NCI-H2107 treated with DMSO at 0.1 percent for 48 hours (cell line): ENCODE measurements around the gene UBE2L6.

Experiments used
- DNase-seq: peaks from one replicate; lab custom pipeline; 2025; ENCODE audit not compliant: unreplicated experiment; lab: John Stamatoyannopoulos, UW

UBE2L6 gene

DNA sequence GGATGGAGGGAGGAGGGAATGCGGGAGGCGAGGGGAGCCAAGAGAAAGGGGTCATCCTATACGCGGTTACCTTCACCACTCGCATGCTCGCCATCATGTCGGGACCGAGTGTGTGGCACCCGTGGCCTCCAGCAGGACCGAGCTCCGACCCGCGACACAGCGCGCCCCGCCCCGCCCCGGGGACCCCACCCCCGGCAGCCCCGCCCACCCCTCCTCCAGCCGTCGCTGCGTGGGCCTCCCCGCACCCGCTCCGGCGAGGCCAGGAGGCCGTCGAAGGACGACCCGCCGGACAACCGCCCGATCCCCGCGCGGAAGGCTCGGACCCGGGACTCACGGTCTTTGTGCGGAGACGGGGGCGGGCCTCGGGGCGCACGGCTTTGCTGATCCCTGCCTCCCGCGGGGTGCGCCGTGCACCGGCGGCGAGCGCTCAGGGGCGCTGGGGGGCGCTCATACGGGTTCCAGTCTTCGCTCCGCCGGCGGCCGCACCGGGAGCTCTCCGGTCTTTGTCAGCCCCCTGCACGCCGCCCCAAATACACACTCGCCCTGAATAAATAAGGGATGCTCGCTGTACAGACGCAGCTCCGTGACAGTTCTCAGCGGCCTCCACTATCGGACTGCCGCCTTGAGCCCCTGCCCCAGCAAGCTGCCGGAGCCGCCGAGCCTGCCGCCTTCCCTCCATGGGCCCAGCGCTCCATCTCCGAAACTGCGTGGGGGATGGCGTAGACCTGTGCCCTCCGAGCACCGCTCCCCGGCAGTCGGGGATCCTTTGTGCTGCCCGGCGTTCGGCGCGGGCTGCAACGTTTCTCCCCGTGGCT is at the start of gene UBE2L6:
UBE2L6 (minus strand) TSS at position 158 of the 815 bp plus-strand sequence; CDS start at position 97, 61 bp downstream.
- DNase-seq: peak; percentile 62

DNA sequence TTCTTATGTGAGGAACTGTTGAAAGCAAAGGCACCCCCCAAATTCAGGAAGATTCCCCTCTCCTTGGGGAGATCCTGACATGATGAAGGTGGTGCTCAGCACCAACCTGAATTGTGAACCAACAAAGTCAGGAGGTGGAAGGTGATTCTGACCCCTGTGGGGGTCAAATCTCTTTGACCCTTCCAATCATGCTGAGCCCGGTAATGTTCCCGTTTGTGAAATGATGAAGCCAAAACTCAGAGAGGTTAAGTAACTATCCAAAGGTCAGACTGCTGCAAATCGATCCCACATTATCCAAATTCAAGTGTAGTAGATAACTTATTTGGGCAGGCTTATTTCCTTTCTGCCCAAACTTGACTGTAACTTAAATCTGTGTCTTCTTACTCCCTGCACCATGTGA is 49.1 kb upstream of the UBE2L6 start:
- DNase-seq: no peak

DNA sequence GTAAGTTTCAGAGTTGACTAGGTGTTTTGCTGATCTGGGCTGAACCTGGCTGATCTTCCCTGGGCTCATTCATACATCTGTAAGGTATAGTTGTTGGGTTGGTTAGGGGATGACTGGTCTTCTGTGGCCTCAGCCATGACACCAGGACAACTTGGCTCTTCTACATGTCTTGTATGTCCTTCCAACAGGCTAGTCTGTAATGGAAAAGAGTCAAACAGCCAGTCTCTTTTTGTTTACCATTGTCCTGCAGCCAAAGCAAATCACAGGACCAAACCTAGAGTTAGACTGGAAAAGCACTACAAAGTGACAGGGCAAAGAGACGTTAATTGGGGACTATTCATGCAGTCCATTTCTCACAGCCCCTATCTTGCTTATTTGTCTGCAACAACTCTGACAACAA is 47.8 kb upstream of the UBE2L6 start:
- DNase-seq: no peak

DNA sequence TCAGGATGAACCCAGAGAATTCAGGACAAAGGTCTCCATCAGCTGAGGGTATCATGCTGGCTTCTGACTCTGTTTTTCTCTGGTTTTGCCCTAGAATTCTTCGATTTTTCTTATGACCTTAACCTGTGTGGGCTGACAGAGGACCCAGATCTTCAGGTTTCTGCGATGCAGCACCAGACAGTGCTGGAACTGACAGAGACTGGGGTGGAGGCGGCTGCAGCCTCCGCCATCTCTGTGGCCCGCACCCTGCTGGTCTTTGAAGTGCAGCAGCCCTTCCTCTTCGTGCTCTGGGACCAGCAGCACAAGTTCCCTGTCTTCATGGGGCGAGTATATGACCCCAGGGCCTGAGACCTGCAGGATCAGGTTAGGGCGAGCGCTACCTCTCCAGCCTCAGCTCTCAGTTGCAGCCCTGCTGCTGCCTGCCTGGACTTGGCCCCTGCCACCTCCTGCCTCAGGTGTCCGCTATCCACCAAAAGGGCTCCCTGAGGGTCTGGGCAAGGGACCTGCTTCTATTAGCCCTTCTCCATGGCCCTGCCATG is 46.8 kb upstream of the UBE2L6 start:
- DNase-seq: no peak

DNA sequence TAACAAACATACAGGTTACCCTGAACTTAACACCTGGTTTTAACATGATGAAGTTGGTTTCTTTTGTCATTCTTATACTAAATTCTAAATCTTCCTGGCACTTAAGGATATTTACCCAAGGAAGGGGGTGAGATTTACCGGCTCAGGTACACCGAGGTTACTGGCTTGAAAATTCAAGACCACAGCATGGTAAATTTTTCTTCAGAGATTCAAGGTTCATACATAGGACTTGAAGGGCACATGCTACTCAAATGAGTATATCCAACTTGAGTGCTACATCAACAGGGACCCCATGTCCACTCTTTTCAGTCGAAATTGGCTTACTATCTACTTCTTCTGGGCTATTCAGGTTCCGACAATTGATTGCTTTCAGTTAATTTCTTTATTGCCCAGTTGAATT is 42.7 kb upstream of the UBE2L6 start:
- no peak for DNase-seq

DNA sequence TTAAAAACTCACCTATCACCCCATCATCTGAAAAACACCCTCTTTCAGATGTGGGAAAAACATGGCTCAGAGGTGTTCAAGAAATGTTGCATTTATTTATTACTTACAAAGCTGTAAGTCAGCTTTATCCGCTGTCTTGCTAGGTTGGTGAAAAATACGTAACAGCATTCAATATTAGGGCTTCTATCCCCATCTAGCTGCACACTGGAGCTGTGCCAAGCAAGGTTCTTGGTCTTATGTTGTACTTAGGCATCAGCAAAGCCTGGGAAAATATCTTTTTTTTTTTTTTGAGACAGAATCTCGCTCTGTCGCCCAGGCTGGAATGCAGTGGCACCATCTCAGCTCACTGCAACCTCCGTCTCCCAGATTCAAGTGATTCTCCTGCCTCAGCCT is 37.6 kb upstream of the UBE2L6 start:
- DNase-seq: no peak

DNA sequence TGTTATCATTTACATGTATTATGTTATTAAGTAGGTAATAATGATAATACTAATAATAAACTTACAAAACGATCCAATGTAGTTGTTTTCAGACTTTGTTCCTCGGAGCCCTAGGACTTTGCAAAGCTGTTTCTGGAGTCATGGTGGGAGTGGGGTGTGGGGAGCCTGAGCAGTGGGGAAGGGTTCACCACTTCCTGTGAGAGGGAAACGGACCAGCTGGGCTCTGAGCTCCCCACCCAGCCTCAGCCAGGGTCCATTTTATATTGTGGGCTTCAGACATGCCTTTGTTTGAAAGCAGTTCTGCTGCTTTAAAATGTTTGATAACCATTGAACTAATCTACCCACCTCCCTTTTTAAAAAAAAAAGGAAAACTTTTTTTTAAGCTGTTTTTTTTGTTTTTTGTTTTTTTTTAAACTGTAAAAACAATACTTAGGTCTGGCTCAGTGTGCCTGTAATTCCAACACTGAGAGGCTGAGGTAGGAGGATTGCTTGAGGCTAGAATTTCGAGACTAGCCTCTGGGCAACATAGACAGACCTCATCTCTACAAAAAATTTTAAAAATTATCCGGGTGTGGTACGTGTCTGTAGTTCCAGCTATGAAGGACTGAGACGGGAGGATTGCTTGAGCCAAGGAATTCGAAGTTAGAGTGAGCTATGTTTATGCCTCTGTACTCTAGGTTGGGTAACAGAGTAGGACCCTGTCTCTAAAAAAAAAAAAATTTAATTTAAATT is 37.0 kb upstream of the UBE2L6 start:
- no peak for DNase-seq

DNA sequence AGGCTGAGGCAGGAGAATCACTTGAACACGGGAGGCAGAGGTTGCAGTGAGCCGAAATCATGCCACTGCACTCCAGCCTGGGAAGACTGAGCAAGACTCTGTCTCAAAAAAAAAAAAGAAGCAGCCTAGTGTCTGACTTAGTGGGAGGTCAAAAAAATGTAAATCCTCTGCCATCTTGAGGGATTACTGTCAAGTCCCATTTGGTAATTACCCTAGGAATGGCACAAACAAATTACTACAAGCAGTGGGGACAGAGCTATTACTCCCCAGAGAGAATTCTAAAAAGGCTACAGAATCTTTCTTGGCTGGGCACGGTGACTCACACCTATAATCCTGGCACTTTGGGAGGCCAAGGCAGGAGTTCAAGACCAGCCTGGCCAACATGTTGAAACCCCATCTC is 33.8 kb upstream of the UBE2L6 start:
- DNase-seq: no peak

DNA sequence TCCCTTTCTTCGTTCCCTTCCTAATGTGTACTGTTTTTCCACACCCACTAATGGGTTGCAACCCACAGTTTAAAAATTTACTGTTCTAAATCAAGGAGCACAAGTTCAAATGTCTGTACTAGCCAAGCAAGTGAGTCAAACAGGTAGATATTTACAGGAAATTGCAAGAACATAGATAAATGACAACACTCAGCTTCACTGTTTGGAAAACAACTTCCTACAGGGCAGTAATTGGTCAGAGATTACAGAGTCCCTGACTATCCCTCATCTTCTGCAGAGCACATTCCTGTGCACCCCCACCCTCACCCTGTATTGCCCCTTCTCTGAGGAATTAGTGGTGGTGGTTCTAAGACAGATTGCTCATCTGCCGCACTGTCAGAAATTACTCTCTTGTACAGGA is 31.9 kb upstream of the UBE2L6 start:
- DNase-seq: no peak

DNA sequence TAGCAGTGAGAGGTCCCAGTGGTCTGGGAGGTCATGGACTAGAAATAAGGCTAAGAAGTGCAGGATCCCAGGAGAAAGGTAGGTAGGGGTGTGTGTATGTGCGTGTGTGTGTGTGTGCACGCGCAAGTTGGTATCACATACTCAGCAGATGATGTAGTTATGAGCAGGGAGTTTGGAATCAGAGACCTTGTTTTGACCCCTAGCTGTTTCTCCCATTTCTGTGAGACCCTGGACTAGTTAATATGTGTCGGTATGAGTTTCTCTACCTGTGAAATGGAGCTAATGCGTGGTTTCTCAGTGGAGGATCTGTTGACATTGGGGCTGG is 31.3 kb upstream of the UBE2L6 start:
- no peak for DNase-seq

DNA sequence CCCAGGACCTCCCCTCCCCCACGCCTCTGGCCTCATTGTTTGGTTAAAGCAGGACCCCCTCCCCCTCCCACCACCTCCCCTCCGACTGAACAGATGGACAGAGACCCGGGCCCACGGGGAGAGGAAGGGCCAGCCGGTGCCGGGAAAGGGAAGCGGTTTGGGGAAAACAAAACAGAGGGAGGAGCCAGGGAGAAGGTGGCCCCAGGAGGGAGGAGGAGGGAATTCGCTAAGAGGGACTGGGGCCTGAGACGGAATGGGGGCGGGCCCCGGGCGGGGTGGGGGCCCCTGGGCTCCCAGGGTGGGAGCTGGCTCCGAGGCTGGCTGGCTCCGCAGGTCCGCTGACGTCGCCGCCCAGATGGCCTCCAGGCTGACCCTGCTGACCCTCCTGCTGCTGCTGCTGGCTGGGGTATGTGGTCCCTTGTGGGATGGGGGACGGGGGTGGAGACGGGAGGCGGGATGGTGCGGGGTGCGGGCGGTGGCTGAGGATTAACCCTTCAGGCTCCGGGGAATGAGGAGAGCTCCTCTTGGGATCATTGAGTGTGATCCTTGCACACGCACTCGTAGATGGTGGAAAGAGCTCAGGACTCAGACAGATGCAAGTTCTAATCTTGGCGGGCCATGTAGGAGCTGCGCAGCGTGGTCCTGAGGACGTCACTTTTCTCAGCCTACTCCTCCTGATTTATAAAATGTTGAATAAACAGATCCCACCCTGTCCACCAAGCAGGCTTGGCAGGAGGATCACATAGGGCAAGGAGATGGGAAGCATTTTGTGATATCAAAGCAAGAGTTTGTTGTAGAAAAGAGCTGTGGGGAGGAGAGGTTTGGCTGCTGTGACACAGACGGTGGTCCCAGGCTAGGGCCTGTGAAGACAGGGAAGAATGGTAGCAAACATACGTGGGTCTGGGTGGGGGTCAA is 30.7 kb upstream of the UBE2L6 start:
- no peak for DNase-seq

DNA sequence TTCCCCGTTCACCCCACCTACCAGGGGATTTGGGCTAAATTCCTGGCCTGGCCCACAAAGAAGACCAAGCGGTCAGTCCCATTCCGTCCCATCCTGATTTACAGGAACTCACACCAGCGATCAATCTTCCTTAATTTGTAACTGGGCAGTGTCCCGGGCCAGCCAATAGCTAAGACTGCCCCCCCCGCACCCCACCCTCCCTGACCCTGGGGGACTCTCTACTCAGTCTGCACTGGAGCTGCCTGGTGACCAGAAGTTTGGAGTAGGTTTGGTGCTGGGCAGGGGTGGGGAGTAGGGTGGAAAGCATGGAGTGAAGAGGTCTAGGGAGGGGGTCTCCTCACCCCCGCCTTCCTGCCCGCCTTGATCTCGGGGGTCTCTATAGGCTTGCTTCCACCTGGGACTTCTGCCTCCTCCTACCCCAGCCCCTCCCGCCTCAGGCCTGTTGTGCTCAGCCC is 30.0 kb upstream of the UBE2L6 start, which contains the start of gene SERPING1:
SERPING1 (plus strand) TSS at position 225 of the 455 bp plus-strand sequence. CDS start 586 bp downstream, outside the sequence.
- no peak for DNase-seq

DNA sequence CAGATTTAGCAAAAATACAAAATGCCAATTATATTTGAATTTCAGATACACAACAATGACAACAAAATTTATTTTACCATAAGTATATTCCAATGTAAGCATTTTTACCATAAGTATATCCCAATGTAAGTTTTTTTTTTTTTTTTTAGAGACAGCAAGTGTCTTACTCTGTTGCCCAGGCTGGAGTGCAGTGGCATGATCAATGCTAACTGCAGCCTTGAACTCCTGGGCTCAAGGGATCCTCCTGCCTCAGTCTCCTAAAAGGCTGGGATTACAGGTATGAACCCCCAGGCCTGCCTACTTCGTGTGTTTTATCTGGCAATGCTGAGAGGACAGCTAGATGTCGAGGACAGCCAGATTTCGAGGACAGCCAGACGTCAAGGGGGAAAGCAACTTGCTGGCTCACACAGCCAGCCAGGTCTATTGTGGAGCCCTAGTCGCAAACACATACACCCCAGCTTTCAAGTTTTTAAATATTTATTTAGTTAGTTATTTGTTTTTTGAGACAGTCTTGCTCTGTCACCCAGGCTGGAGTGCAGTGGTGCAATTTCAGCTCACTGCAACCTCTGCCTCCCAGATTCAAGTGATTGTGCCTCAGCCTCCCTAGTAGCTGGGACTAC is 28.9 kb upstream of the UBE2L6 start:
- DNase-seq: no peak

DNA sequence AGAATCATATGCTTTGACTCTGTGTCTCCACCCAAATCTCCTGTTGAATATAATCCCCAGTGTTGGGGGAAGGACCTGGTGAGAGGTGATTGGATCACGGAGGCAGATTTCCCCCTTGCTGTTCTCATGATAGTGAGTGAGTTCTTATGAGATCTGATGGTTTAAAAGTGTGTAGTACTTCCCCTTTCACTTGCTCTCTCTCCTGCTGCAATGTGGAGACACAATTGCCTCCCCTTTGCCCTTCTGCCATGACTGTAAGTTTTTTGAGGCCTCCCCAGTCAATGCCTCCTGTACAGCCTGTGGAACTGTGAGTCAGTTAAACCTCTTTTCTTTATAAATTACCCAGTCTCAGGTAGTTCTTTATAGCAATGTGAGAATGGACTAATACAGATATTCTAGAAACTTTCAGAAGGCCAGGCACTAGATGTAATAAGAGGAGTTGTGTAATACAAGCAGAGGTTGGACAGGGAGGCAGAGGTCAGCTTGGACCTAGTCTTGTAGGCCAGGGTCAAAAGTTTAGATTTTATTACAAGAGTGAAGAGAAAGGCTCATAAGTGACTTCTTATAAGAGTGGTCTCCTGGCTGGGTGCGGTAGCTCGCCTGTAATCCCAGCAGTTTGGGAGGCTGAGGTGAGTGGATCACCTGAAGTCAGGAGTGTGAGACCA is 20.7 kb upstream of the UBE2L6 start:
- DNase-seq: no peak

DNA sequence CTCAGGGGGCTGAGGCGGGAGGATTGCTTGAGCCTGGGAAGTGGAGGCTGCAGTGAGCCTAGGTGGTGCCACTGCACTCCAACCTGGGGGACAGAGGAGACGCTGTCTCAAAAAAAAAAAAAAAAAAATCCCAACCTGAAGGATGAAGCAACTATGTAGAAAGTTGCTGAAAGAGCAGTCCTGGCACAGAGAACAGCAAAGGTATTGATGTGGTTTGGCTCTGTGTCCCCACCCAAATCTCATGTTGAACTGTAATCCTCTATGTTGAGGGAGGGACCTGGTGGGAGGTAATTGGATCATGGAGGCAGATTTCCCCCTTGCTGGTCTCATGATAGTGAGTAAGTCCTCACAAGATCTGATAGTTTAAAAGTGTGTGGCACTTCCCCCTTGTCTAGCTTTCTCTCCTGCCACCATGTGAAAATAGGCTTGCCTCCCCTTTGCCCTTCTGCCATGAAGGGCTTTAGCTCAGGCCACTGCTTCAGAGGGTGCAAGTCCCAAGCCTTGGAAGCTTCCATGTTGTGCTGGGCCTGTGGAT is 19.3 kb upstream of the UBE2L6 start:
- DNase-seq: no peak

DNA sequence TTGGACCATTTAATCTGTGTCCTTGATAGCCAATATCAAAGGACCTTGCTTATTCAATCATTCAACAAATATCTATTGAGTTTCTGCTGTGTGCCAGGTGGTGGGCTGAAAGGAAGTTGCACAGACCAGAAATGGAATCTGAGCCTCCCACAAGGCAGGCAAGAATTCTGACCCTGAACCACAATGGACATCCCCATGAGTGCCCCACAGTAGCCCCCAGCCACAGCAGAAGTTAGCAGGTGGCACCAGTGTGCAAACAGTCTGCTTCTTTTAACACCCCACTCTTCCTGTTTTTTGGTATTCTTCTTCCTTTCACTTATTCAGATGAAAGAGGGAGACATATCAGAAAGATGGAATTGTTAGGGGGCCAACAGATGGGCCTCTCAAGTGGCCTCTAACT is 17.8 kb upstream of the UBE2L6 start:
- no peak for DNase-seq

DNA sequence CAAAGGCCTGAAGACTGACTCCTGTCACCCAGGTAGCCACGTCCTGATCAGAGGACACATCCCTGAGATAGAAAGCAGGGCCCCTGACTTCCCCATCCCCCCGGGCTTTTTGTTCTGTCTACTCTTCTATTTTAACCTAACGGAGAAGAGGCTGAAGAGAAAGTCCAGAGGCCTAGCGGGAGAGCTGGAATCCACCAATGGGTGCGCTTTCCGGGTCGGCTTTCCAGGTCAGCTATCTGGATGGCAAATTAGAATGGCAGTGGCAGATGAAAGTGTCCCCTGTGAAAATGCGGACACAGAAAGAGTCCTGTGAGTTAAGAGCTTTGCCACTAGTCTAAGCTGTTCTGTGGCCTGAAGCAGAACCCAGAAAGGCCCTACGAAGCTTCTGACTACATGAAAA is 16.9 kb upstream of the UBE2L6 start:
- no peak for DNase-seq

DNA sequence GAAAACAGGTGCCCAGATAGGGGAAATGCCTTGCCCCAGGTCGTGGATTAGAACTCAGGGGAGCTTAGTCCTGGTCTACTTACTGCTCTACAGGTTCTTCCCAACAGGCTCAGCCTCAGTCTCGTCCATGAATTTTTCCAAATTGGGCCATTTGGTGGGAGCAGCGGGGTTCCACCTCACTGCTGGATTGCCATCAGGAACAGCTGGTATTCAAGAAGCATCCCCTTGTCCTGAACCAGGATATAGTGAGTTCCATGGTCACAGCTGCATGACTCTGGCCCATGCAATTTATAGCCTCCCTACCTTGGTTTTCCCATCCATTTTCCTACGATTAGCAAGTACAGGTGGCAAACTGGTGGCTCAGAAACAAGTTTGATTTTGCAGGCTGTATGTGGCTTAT is 6.6 kb upstream of the UBE2L6 start:
- DNase-seq: no peak

DNA sequence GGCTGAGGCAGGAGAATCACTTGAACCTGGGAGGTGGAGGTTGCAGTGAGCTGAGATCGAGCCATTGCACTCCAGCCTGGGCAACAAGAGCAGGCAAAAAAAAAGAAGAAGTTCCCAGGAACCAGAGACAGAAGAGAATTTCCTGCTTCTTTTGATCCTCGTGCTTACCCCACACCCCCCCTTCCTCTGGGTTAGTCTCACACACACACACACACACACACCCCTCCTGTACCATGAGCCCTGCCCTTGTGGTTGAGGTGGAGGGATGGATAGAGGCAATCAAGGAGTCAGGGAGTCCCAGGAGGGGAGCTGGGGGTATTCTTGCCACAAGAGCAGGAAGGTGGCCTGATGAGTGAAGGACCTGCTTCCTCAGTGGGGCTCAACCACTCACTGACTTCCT is 4.1 kb upstream of the UBE2L6 start:
- DNase-seq: no peak

DNA sequence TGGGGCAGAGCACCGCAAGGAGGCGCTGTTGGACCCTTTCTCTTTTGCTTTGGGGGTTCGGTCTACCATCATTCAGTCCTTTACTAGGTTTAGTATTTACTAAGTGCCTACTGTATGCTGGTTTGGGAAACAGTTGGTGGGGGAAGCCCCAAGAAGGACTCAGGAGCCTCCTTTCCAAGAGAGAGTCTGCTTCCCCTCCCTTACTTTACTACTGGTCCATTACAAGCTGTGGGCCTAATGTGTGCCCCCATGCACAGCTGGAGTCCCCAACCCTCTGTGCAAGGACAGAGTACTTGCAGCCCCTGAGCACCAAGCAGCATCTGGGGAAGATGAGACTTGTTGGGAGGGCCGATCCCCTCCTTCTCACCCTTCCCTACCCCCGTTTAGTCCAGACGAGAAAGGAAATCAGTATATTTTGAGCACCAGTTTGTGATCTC is 876 bp upstream of the UBE2L6 start:
- no peak for DNase-seq
